ENCODE data around the gene POMC.
"Not testable (repeated sequence)": the region's sequence is repeated elsewhere in the genome, so short reads cannot be mapped to it uniquely, and the experiment has no call there.

Gene POMC

GRCh38 chr2:25168256-25169072, at the start of gene POMC:
POMC (minus strand) TSS chr2:25168580; CDS start chr2:25164772, 3,808 bp downstream.
- DNase-seq (ENCODE audit: low read depth) = peak; percentile 33
- TF ChIP-seq CTCF (IDR thresholded peaks at IDR 0.05; ENCODE audit: insufficient read depth, low read depth, low read length, missing control alignments) = no peak
- peak within 1 kb of the TSS; percentile 38 for H3K4me3 ChIP-seq (ENCODE audit: low read length)

- no peak for TF ChIP-seq CTCF (IDR thresholded peaks at IDR 0.05; ENCODE audit: insufficient read depth, low read depth, low read length, missing control alignments)
- H3K4me3 ChIP-seq (ENCODE audit: low read length) = no peak overlapping the region
- DNase-seq (ENCODE audit: low read depth) = no peak
Measured at GRCh38 chr2:25218100-25218499, 49.7 kb upstream of the POMC start.

GRCh38 chr2:25215948-25216679, 47.7 kb upstream of the POMC start:
- TF ChIP-seq CTCF (IDR thresholded peaks at IDR 0.05; ENCODE audit: insufficient read depth, low read depth, low read length, missing control alignments) = no peak
- peak; percentile 32 for DNase-seq (ENCODE audit: low read depth)

GRCh38 chr2:25215232-25215631, 46.9 kb upstream of the POMC start:
- no peak overlapping the region for H3K4me3 ChIP-seq (ENCODE audit: low read length)
- no peak for TF ChIP-seq CTCF (IDR thresholded peaks at IDR 0.05; ENCODE audit: insufficient read depth, low read depth, low read length, missing control alignments)
- no peak for DNase-seq (ENCODE audit: low read depth)

More at GRCh38 chr2:25215948-25216679, 47.7 kb upstream of the POMC start:
- peak overlapping the region; percentile 47 for H3K4me3 ChIP-seq (ENCODE audit: low read length)

GRCh38 chr2:25213229-25213628, 44.8 kb upstream of the POMC start:
- no peak for DNase-seq (ENCODE audit: low read depth)
- no peak for TF ChIP-seq CTCF (IDR thresholded peaks at IDR 0.05; ENCODE audit: insufficient read depth, low read depth, low read length, missing control alignments)
- H3K4me3 ChIP-seq (ENCODE audit: low read length) = no peak overlapping the region

- not testable (repeated sequence) for H3K4me3 ChIP-seq (ENCODE audit: low read length); DNase-seq (ENCODE audit: low read depth)
Measured at GRCh38 chr2:25210923-25211322, 42.5 kb upstream of the POMC start.

GRCh38 chr2:25207078-25207545, 38.7 kb upstream of the POMC start:
- no peak for TF ChIP-seq CTCF (IDR thresholded peaks at IDR 0.05; ENCODE audit: insufficient read depth, low read depth, low read length, missing control alignments)
- no peak for DNase-seq (ENCODE audit: low read depth)

More at GRCh38 chr2:25207078-25207545, 38.7 kb upstream of the POMC start:
- no peak overlapping the region for H3K4me3 ChIP-seq (ENCODE audit: low read length)

Measured in epithelial cell of esophagus (primary cell).